SK-N-SH treated with all-trans-retinoic acid at 6 μM for 48 hours (cell line): Measurements from ENCODE around the gene ACOT7.

Source experiments
- ATAC-seq: fragments of 200-7000 bp; cut with Tn5 transposase; 3 replicates; pipeline ENCODE4 v1.9.1; 2020; ENCODE audit warnings: mild to moderate bottlenecking, moderate library complexity
- ARNTL ChIP-seq: fragments of 450-650 bp; formaldehyde crosslinking; IDR thresholded peaks from 2 replicates; pipeline ENCODE4 v1.5.0; 2020; ENCODE audit warnings: low read depth, mild to moderate bottlenecking, moderate library complexity, borderline replicate concordance
- BACH2 ChIP-seq: fragments of 250-450 bp; sonication (Bioruptor Pico); IDR thresholded peaks from 2 replicates; pipeline ENCODE4 v1.9.0; 2021; ENCODE audit warnings: mild to moderate bottlenecking, borderline replicate concordance
- CSDC2 ChIP-seq: fragments of 250-450 bp; sonication (Bioruptor Pico); IDR thresholded peaks from 2 replicates; pipeline ENCODE4 v1.5.0; 2020; ENCODE audit warnings: mild to moderate bottlenecking, moderate library complexity
- ESRRG ChIP-seq: fragments of 250-450 bp; sonication (Bioruptor Pico); IDR thresholded peaks from 2 replicates; pipeline ENCODE4 v1.6.1; 2021; ENCODE audit warnings: mild to moderate bottlenecking
- GLIS3 ChIP-seq: fragments of 250-450 bp; sonication (Bioruptor Pico); IDR thresholded peaks from 2 replicates; pipeline ENCODE4 v1.5.0; 2020; ENCODE audit warnings: mild to moderate bottlenecking, moderate library complexity
- ISL1 ChIP-seq: fragments of 250-450 bp; sonication (Bioruptor Pico); IDR thresholded peaks from 2 replicates; pipeline ENCODE4 v2.1.2; 2022; ENCODE audit warnings: mild to moderate bottlenecking, moderate library complexity
- RARB ChIP-seq: fragments of 250-450 bp; sonication (Bioruptor Pico); IDR thresholded peaks from 2 replicates; pipeline ENCODE4 v1.8.0; 2021; ENCODE audit warnings: mild to moderate bottlenecking, moderate library complexity
- SNAI2 ChIP-seq: fragments of 250-450 bp; sonication (Bioruptor Pico); IDR thresholded peaks from 2 replicates; pipeline ENCODE4 v1.5.0; 2020; ENCODE audit warnings: mild to moderate bottlenecking, moderate library complexity
- TOX ChIP-seq: fragments of 250-450 bp; sonication (Bioruptor Pico); IDR thresholded peaks from 2 replicates; pipeline ENCODE4 v1.8.0; 2021; ENCODE audit warnings: mild to moderate bottlenecking, moderate library complexity, borderline replicate concordance
- ZC3H10 ChIP-seq: fragments of 250-450 bp; sonication (Bioruptor Pico); IDR thresholded peaks from 2 replicates; pipeline ENCODE4 v1.5.1; 2021; ENCODE audit warnings: mild to moderate bottlenecking, moderate library complexity
- ZFP3 ChIP-seq: fragments of 250-450 bp; sonication (Bioruptor Pico); IDR thresholded peaks from 2 replicates; pipeline ENCODE4 v1.5.0; 2020; ENCODE audit warnings: mild to moderate bottlenecking, moderate library complexity
- ZFP30 ChIP-seq: fragments of 450-650 bp; formaldehyde crosslinking; IDR thresholded peaks from 2 replicates; pipeline ENCODE4 v1.5.0; 2022; ENCODE audit warnings: mild to moderate bottlenecking, moderate library complexity
- ZNF565 ChIP-seq: fragments of 450-650 bp; formaldehyde crosslinking; conservative IDR thresholded peaks from 2 replicates; pipeline ENCODE4 v1.5.0; 2020; ENCODE audit warnings: low read depth, mild to moderate bottlenecking, moderate library complexity
- ZNF70 ChIP-seq: fragments of 450-650 bp; formaldehyde crosslinking; IDR thresholded peaks from 2 replicates; pipeline ENCODE4 v1.5.0; 2020; ENCODE audit warnings: mild to moderate bottlenecking, moderate library complexity
- TF ChIP-seq, protein P1 (sequence below): fragments of 250-450 bp; sonication (Bioruptor Pico); IDR thresholded peaks from 2 replicates; pipeline ENCODE4 v1.8.0; 2020; ENCODE audit warnings: mild to moderate bottlenecking, moderate library complexity, borderline replicate concordance
- TF ChIP-seq, protein P2 (sequence below): fragments of 250-450 bp; sonication (Bioruptor Pico); IDR thresholded peaks from 2 replicates; pipeline ENCODE4 v1.5.0; 2020; ENCODE audit warnings: mild to moderate bottlenecking, moderate library complexity
- TF ChIP-seq, protein P3 (sequence below): fragments of 250-450 bp; sonication (Bioruptor Pico); IDR thresholded peaks from 2 replicates; pipeline ENCODE4 v1.5.1; 2021; ENCODE audit warnings: mild to moderate bottlenecking, moderate library complexity
- TF ChIP-seq, protein P4 (sequence below): fragments of 250-450 bp; sonication (Bioruptor Pico); IDR thresholded peaks from 2 replicates; pipeline ENCODE4 v1.5.1; 2020; ENCODE audit warnings: low read depth, mild to moderate bottlenecking, moderate library complexity
- TF ChIP-seq, protein P5 (sequence below): fragments of 250-450 bp; sonication (Bioruptor Pico); IDR thresholded peaks from 2 replicates; pipeline ENCODE4 v1.8.0; 2021; ENCODE audit warnings: low read depth, mild to moderate bottlenecking, moderate library complexity, borderline replicate concordance

The ACOT7 gene

DNA sequence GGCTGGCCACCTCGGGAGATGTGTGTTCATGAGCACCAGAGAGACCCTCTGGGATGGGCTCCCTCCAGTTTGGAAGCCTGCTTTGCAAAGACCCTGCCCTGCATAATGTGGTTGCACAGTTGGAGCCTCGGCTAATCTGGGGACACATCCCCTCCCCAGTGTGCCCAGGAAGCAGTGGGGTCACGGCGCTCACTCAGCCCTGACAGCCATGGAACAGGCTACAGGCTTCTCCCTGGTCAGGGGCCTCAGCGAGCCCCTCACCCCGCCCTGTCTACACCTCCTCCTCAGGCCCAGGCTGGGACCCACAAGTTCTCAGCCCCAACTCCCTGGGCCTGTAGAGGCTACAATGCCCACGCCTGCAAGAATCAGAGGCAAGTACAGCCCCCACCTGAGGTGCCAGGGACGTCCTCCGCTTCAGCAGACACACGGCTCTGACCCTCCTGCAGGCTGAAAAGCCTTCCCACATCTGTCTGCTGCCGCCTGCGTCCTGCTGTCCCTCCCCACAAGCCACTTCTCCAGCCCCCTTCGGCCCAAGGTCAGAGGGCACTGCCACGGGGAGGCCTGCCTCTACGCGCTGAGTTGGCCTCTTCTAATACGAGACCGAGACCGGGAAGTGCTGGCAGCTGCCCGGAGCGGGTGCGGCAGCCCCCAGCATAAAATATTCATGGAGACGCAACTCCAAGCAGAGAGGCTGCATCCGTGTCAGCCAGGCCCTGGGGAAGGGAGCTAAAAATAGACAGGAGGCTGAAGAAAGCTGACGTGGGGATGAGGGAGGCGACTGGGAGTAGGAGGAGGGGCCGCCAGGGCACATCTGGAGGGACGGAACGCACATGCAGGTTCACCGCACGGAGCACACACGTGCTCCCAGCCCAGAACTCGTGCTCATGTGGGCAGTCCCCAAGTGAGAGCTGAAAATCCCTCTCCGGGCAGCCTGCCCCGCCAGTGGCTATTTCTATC is 117.5 kb downstream of the ACOT7 start:
- TF ChIP-seq ESRRG (CRISPR knock-in tag) (no peak), TOX (no peak), SNAI2 (CRISPR knock-in tag) (no peak), ZNF70 (no peak), GLIS3 (CRISPR knock-in tag) (no peak), ZNF565 (CRISPR knock-in tag) (no peak), RARB (CRISPR knock-in tag) (no peak)
- TF ChIP-seq, protein P1, sequence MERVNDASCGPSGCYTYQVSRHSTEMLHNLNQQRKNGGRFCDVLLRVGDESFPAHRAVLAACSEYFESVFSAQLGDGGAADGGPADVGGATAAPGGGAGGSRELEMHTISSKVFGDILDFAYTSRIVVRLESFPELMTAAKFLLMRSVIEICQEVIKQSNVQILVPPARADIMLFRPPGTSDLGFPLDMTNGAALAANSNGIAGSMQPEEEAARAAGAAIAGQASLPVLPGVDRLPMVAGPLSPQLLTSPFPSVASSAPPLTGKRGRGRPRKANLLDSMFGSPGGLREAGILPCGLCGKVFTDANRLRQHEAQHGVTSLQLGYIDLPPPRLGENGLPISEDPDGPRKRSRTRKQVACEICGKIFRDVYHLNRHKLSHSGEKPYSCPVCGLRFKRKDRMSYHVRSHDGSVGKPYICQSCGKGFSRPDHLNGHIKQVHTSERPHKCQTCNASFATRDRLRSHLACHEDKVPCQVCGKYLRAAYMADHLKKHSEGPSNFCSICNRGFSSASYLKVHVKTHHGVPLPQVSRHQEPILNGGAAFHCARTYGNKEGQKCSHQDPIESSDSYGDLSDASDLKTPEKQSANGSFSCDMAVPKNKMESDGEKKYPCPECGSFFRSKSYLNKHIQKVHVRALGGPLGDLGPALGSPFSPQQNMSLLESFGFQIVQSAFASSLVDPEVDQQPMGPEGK (CRISPR knock-in tag), result no peak
- TF ChIP-seq, protein P2, sequence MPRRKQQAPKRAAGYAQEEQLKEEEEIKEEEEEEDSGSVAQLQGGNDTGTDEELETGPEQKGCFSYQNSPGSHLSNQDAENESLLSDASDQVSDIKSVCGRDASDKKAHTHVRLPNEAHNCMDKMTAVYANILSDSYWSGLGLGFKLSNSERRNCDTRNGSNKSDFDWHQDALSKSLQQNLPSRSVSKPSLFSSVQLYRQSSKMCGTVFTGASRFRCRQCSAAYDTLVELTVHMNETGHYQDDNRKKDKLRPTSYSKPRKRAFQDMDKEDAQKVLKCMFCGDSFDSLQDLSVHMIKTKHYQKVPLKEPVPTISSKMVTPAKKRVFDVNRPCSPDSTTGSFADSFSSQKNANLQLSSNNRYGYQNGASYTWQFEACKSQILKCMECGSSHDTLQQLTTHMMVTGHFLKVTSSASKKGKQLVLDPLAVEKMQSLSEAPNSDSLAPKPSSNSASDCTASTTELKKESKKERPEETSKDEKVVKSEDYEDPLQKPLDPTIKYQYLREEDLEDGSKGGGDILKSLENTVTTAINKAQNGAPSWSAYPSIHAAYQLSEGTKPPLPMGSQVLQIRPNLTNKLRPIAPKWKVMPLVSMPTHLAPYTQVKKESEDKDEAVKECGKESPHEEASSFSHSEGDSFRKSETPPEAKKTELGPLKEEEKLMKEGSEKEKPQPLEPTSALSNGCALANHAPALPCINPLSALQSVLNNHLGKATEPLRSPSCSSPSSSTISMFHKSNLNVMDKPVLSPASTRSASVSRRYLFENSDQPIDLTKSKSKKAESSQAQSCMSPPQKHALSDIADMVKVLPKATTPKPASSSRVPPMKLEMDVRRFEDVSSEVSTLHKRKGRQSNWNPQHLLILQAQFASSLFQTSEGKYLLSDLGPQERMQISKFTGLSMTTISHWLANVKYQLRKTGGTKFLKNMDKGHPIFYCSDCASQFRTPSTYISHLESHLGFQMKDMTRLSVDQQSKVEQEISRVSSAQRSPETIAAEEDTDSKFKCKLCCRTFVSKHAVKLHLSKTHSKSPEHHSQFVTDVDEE, result no peak
- TF ChIP-seq, protein P3, sequence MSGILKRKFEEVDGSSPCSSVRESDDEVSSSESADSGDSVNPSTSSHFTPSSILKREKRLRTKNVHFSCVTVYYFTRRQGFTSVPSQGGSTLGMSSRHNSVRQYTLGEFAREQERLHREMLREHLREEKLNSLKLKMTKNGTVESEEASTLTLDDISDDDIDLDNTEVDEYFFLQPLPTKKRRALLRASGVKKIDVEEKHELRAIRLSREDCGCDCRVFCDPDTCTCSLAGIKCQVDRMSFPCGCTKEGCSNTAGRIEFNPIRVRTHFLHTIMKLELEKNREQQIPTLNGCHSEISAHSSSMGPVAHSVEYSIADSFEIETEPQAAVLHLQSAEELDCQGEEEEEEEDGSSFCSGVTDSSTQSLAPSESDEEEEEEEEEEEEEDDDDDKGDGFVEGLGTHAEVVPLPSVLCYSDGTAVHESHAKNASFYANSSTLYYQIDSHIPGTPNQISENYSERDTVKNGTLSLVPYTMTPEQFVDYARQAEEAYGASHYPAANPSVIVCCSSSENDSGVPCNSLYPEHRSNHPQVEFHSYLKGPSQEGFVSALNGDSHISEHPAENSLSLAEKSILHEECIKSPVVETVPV (CRISPR knock-in tag), result no peak
- ATAC-seq, result no peak

DNA sequence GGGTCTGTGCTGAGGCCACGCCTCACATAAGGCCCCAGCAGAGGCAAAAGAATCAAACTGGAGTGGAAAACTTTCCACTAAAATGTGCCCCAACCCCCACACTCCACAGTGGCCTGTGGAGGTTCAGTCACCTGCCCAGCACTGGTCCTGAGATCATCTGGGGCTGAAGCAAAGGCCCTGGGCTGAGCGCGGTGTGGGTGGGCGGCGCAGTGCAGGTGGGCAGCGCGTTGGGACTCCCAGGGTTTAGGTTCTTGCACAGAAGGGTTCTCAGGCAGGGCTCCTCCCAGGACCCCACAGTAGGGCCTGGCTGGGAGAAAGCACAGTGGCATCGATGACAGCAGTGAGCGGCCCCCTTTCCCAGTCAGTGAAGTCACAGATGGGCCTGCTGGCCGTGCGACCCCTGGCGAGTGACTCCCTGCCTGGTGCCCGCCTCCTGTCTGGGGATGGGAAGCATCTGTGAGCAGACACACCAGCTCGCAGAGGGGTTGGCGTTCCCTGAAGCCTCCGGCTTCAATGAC is 118.9 kb downstream of the ACOT7 start:
- no peak for TF ChIP-seq ARNTL (CRISPR knock-in tag)
- no peak for TF ChIP-seq CSDC2 (CRISPR knock-in tag)
- TF ChIP-seq RARB (CRISPR knock-in tag), result no peak
- no peak for TF ChIP-seq ISL1 (CRISPR knock-in tag)
- no peak for TF ChIP-seq ZFP3 (CRISPR knock-in tag)
- TF ChIP-seq, protein P4, sequence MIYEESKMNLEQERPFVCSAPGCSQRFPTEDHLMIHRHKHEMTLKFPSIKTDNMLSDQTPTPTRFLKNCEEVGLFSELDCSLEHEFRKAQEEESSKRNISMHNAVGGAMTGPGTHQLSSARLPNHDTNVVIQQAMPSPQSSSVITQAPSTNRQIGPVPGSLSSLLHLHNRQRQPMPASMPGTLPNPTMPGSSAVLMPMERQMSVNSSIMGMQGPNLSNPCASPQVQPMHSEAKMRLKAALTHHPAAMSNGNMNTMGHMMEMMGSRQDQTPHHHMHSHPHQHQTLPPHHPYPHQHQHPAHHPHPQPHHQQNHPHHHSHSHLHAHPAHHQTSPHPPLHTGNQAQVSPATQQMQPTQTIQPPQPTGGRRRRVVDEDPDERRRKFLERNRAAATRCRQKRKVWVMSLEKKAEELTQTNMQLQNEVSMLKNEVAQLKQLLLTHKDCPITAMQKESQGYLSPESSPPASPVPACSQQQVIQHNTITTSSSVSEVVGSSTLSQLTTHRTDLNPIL, result no peak
- TF ChIP-seq ZFP30 (CRISPR knock-in tag), result no peak
- TF ChIP-seq, all 23 proteins: peak for 0
- no peak for ATAC-seq

DNA sequence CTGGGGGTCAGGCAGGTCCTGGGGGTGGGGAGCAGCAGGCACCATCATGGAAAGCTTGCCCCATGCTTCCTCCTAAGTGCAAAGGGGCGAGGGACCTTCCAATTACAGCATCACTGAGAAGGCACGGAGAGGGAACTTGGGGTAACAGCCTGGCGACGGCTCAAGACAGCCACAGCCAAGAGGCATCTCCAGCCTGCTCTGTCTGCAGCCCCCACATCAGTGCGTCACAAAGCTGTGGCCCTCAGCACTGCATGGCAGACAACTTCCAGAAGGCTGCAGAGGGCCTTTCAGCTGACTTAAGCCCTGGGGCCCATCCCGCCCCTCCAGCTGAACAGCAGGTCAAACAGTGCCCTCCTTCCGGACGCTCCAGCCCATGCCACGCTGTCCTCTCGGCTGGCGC is 119.5 kb downstream of the ACOT7 start:
- no peak for ATAC-seq
- TF ChIP-seq ESRRG (CRISPR knock-in tag) (no peak), BACH2 (CRISPR knock-in tag) (no peak), ZC3H10 (CRISPR knock-in tag) (no peak), SNAI2 (CRISPR knock-in tag) (no peak), RARB (CRISPR knock-in tag) (no peak), TOX (no peak), ZNF565 (CRISPR knock-in tag) (no peak)
- TF ChIP-seq, protein P3 (CRISPR knock-in tag), result no peak
- TF ChIP-seq, protein P5, sequence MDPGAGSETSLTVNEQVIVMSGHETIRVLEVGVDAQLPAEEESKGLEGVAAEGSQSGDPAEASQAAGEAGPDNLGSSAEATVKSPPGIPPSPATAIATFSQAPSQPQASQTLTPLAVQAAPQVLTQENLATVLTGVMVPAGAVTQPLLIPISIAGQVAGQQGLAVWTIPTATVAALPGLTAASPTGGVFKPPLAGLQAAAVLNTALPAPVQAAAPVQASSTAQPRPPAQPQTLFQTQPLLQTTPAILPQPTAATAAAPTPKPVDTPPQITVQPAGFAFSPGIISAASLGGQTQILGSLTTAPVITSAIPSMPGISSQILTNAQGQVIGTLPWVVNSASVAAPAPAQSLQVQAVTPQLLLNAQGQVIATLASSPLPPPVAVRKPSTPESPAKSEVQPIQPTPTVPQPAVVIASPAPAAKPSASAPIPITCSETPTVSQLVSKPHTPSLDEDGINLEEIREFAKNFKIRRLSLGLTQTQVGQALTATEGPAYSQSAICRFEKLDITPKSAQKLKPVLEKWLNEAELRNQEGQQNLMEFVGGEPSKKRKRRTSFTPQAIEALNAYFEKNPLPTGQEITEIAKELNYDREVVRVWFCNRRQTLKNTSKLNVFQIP (CRISPR knock-in tag), result no peak
